GM04504 (cell line): ENCODE data around the gene ZMYM3.
"Not testable (repeated sequence)": the region's sequence is repeated elsewhere in the genome, so short reads cannot be mapped to it uniquely, and the experiment has no call there.

Source experiments
- DNase-seq: peaks from one replicate; pipeline ENCODE4 v3.0.0-alpha.2; 2012; ENCODE audit warnings: low read depth

The ZMYM3 gene

GRCh38 chrX:71254092-71254963 lies at the start of gene ZMYM3:
Gene ZMYM3, minus strand, starts transcription at chrX:71254140. Its CDS starts 885 bp downstream, at chrX:71253255.
- peak; percentile 58 for DNase-seq

DNA sequence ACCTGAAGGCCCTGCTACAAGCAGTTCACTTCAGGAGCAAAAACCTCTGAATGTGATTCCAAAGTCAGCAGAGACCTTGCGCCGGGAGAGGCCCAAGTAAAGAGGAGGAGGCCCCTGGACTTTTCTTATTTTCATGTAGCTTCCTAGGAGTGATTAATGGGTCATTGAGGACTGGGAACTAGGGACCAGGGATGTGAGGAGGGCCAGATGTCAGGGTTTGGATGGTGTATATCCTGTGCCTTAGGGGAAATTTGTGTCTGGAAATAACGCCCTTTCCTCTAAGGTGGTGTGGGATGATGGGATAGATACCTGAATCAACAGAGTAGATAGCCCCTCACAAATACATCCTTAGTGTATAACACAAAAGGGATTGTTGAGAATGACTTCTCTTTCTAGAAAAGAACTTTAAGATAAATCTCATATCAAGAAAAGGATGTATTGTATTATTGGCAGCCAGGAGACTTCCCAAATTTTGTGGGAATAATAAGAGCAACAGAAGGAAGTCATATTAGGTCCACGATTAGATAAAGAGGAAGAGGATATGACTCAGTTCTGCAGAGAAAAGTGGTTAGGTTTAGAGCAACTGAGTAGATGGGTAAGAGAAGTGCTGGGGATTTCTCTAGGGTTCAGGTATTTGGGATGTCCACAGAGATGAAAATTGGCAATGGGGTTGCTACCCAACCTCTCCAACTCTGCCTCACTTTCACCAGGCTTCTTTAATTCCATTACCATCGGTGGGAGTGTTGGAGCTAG lies 48.7 kb upstream of the ZMYM3 start:
- no peak for DNase-seq

GRCh38 chrX:71301195-71301924 lies 47.4 kb upstream of the ZMYM3 start, which contains the start of gene ITGB1BP2:
Gene ITGB1BP2, plus strand, starts transcription at chrX:71301750. Its CDS starts 57 bp downstream, at chrX:71301807.
- DNase-seq = peak; percentile 10

GRCh38 chrX:71300495-71300894 lies 46.6 kb upstream of the ZMYM3 start:
- not testable (repeated sequence) for DNase-seq

GRCh38 chrX:71300064-71300463 lies 46.1 kb upstream of the ZMYM3 start:
- DNase-seq = not testable (repeated sequence)

GRCh38 chrX:71298119-71298518 lies 44.2 kb upstream of the ZMYM3 start:
- no peak for DNase-seq

DNA sequence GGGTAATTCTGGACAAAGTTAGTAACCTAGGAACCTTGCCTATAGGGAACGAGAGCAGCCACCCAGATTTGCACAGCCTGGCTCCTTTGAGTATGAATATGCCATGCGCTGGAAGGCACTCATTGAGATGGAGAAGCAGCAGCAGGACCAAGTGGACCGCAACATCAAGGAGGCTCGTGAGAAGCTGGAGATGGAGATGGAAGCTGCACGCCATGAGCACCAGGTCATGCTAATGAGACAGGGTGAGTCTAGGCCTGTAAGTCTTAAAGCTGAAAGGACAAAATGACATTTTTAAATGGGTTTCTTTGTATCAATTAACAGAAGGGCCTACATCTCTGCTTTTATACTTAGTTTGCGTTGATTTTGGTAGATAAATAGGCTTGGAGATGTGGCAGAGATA lies 42.9 kb upstream of the ZMYM3 start:
- DNase-seq = no peak

GRCh38 chrX:71292669-71293365 lies 38.9 kb upstream of the ZMYM3 start:
- peak; percentile 20 for DNase-seq

- DNase-seq = no peak
These were observed 37.4 kb upstream of the ZMYM3 start for GRCh38 chrX:71291381-71291780.

GRCh38 chrX:71285929-71286328 lies 32.0 kb upstream of the ZMYM3 start:
- no peak for DNase-seq

DNA sequence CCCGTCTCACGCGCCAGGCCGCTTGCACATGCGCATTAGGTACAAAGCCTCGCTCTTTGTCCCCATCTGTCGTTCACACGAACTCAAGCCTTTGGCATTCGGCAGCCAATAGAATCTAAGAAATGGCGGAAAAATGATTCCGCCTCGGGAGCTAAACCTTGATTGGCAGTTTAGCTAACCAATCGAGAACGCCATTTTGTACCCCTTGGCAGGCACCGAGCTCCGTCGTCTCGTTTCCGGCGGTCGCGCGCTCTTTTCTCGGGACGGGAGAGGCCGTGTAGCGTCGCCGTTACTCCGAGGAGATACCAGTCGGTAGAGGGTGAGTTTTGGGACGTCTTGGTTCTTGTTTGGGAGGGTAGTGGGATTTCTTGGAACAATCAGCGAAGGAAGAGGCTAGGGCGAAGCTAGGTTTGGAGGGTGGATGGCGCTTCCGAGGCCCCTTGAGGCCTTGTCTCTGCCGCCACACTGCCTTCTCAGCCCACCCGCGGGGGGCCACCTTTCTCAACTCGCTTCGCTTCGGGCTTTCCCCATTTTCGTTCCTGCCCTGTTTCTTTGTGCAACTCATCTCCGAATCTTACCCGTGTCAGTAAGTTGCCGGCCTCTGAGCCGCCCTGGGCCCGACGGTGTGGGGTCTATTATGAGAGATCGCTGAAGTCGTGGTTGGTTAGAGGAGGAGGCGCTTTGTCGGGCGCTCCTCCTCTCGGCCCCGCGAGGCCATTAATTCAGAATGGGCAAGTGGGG lies 29.6 kb upstream of the ZMYM3 start, which contains the start of gene NONO:
Gene NONO, plus strand, starts transcription at position 233 of the 741 bp plus-strand sequence. CDS start 7,003 bp downstream, outside the sequence.
- DNase-seq = peak; percentile 96

GRCh38 chrX:71282514-71283402 lies 28.8 kb upstream of the ZMYM3 start:
- peak; percentile 8 for DNase-seq

DNA sequence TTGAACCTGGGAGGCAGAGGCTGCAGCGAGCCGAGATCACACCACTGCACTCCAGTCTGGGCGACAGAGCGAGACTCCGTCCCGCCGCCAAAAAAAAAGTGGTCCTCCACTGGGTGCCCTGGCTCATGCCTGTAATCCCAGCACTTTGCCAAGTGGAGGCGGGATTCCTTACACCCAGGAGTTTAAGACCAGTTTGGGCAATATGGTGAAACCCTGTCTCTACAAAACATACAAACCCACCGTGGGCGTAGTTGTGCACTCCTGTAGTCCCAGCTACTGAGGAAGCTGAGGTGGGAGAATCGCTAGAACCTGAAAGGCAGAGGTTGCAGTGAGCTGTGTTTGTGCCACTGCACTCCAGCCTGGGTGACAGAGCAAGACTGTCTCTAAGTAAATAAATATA lies 27.4 kb upstream of the ZMYM3 start:
- not testable (repeated sequence) for DNase-seq

- DNase-seq = not testable (repeated sequence)
These were observed 18.4 kb upstream of the ZMYM3 start for GRCh38 chrX:71272313-71272712.

GRCh38 chrX:71269801-71270395 lies 16.0 kb upstream of the ZMYM3 start:
- no peak for DNase-seq

DNA sequence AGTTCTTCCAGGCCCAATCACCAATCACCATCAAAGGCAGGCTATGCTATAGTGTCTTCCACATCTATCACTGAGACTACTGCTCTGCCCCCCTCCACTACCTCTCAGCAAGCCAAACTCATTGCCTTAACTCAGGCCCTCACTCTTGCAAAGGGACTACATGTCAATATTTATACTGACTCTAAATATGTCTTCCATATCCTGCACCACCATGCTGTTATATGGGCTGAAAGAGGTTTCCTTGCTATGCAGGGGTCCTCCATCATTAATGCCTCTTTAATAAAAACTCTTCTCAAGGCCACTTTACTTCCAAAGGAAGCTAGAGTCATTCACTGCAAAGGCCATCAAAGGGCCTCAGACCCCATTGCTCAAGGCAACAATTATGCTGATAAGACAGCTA lies 14.7 kb upstream of the ZMYM3 start:
- not testable (repeated sequence) for DNase-seq

DNA sequence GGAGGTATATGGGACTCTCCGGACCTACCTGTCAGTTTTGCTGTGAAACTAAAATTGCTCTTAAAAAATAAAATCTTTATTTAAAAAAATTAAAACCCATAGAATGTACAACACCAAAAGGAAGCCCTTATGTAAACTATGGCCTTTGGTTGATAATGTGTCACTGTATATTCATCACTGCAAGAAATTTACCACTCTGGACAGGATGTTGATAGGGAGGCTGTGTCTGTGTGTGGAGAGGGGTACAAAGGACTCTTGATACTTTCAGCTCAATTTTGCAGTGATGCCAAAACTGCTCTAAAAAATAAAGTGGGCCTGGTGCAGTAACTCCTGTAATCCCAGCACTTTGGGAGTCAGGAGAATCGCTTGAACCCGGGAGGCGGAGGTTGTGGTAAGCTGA lies 2.9 kb upstream of the ZMYM3 start:
- no peak for DNase-seq

- DNase-seq = no peak
These were observed 2.1 kb upstream of the ZMYM3 start for GRCh38 chrX:71256051-71256450.
